H1 (cell line): ENCODE data around the gene CCP110. TPM values are rescaled to one million over a fixed set of nuclear protein-coding genes. Genes with fewer than 3 reads are reported as not detected.

ENCODE experiments used
- CTCF ChIA-PET: fragments of 300-600 bp; sonication (Branson Sonifier 250); formaldehyde crosslinking; loops from one replicate; lab custom pipeline; 2021; ENCODE audit not compliant: partially characterized antibody; lab: Charles Lee
- POLR2A ChIA-PET: fragments of 300-600 bp; sonication (Branson Sonifier 250); formaldehyde crosslinking; loops from one replicate; lab custom pipeline; 2021; ENCODE audit warnings: inconsistent platforms; ENCODE audit not compliant: partially characterized antibody; lab: Charles Lee
- DNase-seq, 2 experiments: peaks; one replicate each; pipeline versions ENCODE4 v3.0.0 to v3.0.0-alpha.2; 2010 to 2022; ENCODE audit warnings: low spot score in 2 of 2, low read depth in 1 of 2, mixed read lengths in 1 of 2
- FAIRE-seq: peaks from 2 replicates; lab custom pipeline; 2011; peaks lifted over from hg19 to GRCh38; lab: Jason Lieb, UNC
- H2AFZ ChIP-seq: 2 replicates; pipeline ENCODE4 v1.8.1; 2012; ENCODE audit warnings: low read length, inconsistent platforms
- H2AK5ac ChIP-seq: 2 replicates; pipeline ENCODE4 v1.6.1; 2013; ENCODE audit warnings: low read depth, low read length
- H2BK120ac ChIP-seq: replicated peaks from 2 replicates; pipeline ENCODE3; 2013; ENCODE audit warnings: low read depth, low read length, inconsistent platforms
- H2BK12ac ChIP-seq: 2 replicates; pipeline ENCODE4 v1.6.1; 2013; ENCODE audit warnings: low read depth, low read length
- H2BK15ac ChIP-seq: 2 replicates; pipeline ENCODE4 v1.6.1; 2013; ENCODE audit warnings: low read length
- H2BK20ac ChIP-seq: 2 replicates; pipeline ENCODE4 v1.6.1; 2013; ENCODE audit warnings: low read length
- H2BK5ac ChIP-seq: 2 replicates; pipeline ENCODE4 v1.6.1; 2013; ENCODE audit warnings: low read depth, low read length
- H3K14ac ChIP-seq: 2 replicates; pipeline ENCODE4 v1.6.1; 2013; ENCODE audit warnings: inconsistent platforms; ENCODE audit not compliant: insufficient read length
- H3K18ac ChIP-seq: 2 replicates; pipeline ENCODE4 v1.6.1; 2013; ENCODE audit warnings: low read length; ENCODE audit errors: extremely low read depth
- H3K23ac ChIP-seq: 2 replicates; pipeline ENCODE4 v1.6.1; 2013; ENCODE audit warnings: inconsistent platforms; ENCODE audit not compliant: insufficient read length
- H3K23me2 ChIP-seq: 2 replicates; pipeline ENCODE4 v1.6.1; 2013; ENCODE audit warnings: low read depth, low read length
- H3K27ac ChIP-seq: 2 replicates; pipeline ENCODE4 v1.6.1; 2011; ENCODE audit warnings: low read depth, low read length, inconsistent platforms
- H3K27me3 ChIP-seq, 4 experiments: replicated peaks in 1 of 4; 1 replicate in 1 of 4; 2 replicates in 3 of 4; pipeline versions ENCODE4 v1.6.1 to v1.8.1; 2011 to 2013; ENCODE audit warnings: low read length in 3 of 4, mild to moderate bottlenecking in 3 of 4, inconsistent platforms in 2 of 4, mixed read lengths in 2 of 4, moderate library complexity in 1 of 4; ENCODE audit not compliant: control insufficient read depth in 3 of 4, insufficient read depth in 3 of 4; ENCODE audit errors: extremely low read depth in 1 of 4
- H3K36me3 ChIP-seq, 4 experiments: 2 replicates each; pipeline versions ENCODE4 v1.6.1 to v1.8.1; 2011 to 2013; ENCODE audit warnings: mild to moderate bottlenecking in 4 of 4, low read length in 3 of 4, moderate library complexity in 2 of 4, control low read depth in 1 of 4, inconsistent platforms in 1 of 4; ENCODE audit not compliant: insufficient read depth in 4 of 4, control insufficient read depth in 2 of 4
- H3K4ac ChIP-seq: replicated peaks from 2 replicates; pipeline ENCODE3; 2013; ENCODE audit warnings: low read length, low read depth, mixed read lengths, inconsistent platforms; ENCODE audit not compliant: insufficient read length
- H3K4me1 ChIP-seq, 4 experiments: replicated peaks in 1 of 4; 1 replicate in 1 of 4; 2 replicates in 3 of 4; pipeline versions ENCODE4 v1.6.1 to v1.8.1; 2011 to 2013; ENCODE audit warnings: low read length in 3 of 4, inconsistent platforms in 2 of 4, mixed read lengths in 1 of 4; ENCODE audit not compliant: insufficient read depth in 4 of 4, control insufficient read depth in 3 of 4
- H3K4me2 ChIP-seq, 2 experiments: 2 replicates each; pipeline versions ENCODE4 v1.6.1 to v1.8.1; 2011 to 2013; ENCODE audit warnings: low read depth in 2 of 2, low read length in 2 of 2, control low read depth in 1 of 2, inconsistent platforms in 1 of 2, mild to moderate bottlenecking in 1 of 2; ENCODE audit not compliant: insufficient read depth in 1 of 2
- H3K4me3 ChIP-seq, 4 experiments: fragments of 200-600, 300-600 bp in 1 of 4; sonication (generic), shearing (Covaris generic), sonication (Bioruptor Twin) in 1 of 4; 2 replicates each; pipeline versions ENCODE4 v1.5.1 to v1.8.1; 2011 to 2016; ENCODE audit warnings: low read length in 4 of 4, low read depth in 3 of 4, control low read depth in 2 of 4, inconsistent platforms in 2 of 4, mild to moderate bottlenecking in 2 of 4, mixed read lengths in 1 of 4, moderate library complexity in 1 of 4; ENCODE audit not compliant: insufficient read depth in 2 of 4; ENCODE audit errors: extremely low read depth in 1 of 4
- H3K56ac ChIP-seq: replicated peaks from 2 replicates; pipeline ENCODE3; 2013; ENCODE audit warnings: low read depth, mild to moderate bottlenecking, mixed read lengths, low read length, inconsistent platforms; ENCODE audit not compliant: insufficient read length
- H3K79me1 ChIP-seq: 2 replicates; pipeline ENCODE4 v1.6.1; 2013; ENCODE audit warnings: low read depth, low read length, control low read depth
- H3K79me2 ChIP-seq, 2 experiments: 2 replicates each; pipeline versions ENCODE4 v1.6.1 to v1.8.1; 2012 to 2013; ENCODE audit warnings: low read length in 2 of 2, mild to moderate bottlenecking in 2 of 2, inconsistent platforms in 1 of 2; ENCODE audit not compliant: insufficient read depth in 2 of 2, control insufficient read depth in 1 of 2
- H3K9ac ChIP-seq, 4 experiments: replicated peaks in 1 of 4; 1 replicate in 1 of 4; 2 replicates in 3 of 4; pipeline versions ENCODE4 v1.6.1 to v1.8.1; 2011 to 2013; ENCODE audit warnings: low read depth in 3 of 4, low read length in 3 of 4, control low read depth in 2 of 4, mild to moderate bottlenecking in 2 of 4, moderate library complexity in 2 of 4, inconsistent platforms in 1 of 4; ENCODE audit errors: extremely low read depth in 1 of 4
- H3K9me3 ChIP-seq, 2 experiments: 2 replicates each; pipeline versions ENCODE4 v1.6.1 to v1.8.1; 2012 to 2013; ENCODE audit warnings: mild to moderate bottlenecking in 2 of 2, moderate library complexity in 2 of 2, control low read depth in 1 of 2, inconsistent platforms in 1 of 2, low read depth in 1 of 2, low read length in 1 of 2, mixed read lengths in 1 of 2; ENCODE audit not compliant: insufficient read depth in 2 of 2
- H4K20me1 ChIP-seq, 2 experiments: replicated peaks in 1 of 2; 2 replicates each; pipeline versions ENCODE3 to v1.8.1; 2011 to 2013; ENCODE audit warnings: inconsistent platforms in 2 of 2, low read length in 2 of 2, mild to moderate bottlenecking in 1 of 2; ENCODE audit not compliant: insufficient read depth in 2 of 2, control insufficient read depth in 1 of 2
- H4K5ac ChIP-seq: 2 replicates; pipeline ENCODE4 v1.6.1; 2013; ENCODE audit warnings: low read length, low read depth, mixed read lengths, inconsistent platforms; ENCODE audit not compliant: insufficient read length
- H4K8ac ChIP-seq: 2 replicates; pipeline ENCODE4 v1.8.0; 2013; ENCODE audit warnings: mild to moderate bottlenecking, moderate library complexity, low read length, inconsistent platforms; ENCODE audit not compliant: insufficient read depth; ENCODE audit errors: extremely low read depth
- H4K91ac ChIP-seq: replicated peaks from 2 replicates; pipeline ENCODE3; 2013; ENCODE audit warnings: low read length, mixed read lengths, inconsistent platforms; ENCODE audit not compliant: insufficient read length
- BCL11A ChIP-seq, 2 experiments: IDR thresholded peaks; one replicate each; pipeline ENCODE4 v1.6.1; 2011; ENCODE audit warnings: low read depth in 2 of 2, low read length in 2 of 2, mild to moderate bottlenecking in 2 of 2
- BRCA1 ChIP-seq: IDR thresholded peaks from 2 replicates; pipeline ENCODE4 v1.6.1; 2012; ENCODE audit warnings: low read depth, low read length, improper control_type of control experiment
- CHD2 ChIP-seq: IDR thresholded peaks from 2 replicates; pipeline ENCODE4 v1.6.1; 2012; ENCODE audit warnings: low read length, improper control_type of control experiment
- EGR1 ChIP-seq: IDR thresholded peaks from 2 replicates; pipeline ENCODE4 v1.6.1; 2011; ENCODE audit warnings: low read depth, low read length, borderline replicate concordance
- GABPA ChIP-seq: IDR thresholded peaks from 2 replicates; pipeline ENCODE4 v1.6.1; 2011; ENCODE audit warnings: mild to moderate bottlenecking, low read length, moderate library complexity, borderline replicate concordance; ENCODE audit not compliant: insufficient read depth
- KDM4A ChIP-seq: IDR thresholded peaks from one replicate; pipeline ENCODE4 v1.7.1; 2012; ENCODE audit warnings: low read depth, mild to moderate bottlenecking, moderate library complexity, low read length, inconsistent platforms; ENCODE audit not compliant: severe bottlenecking
- KDM5A ChIP-seq: fragments of 200-600 bp; IDR thresholded peaks from 2 replicates; pipeline ENCODE4 v1.7.1; 2012; ENCODE audit warnings: mild to moderate bottlenecking, low read length, inconsistent platforms, mixed read lengths
- YY1 ChIP-seq: IDR thresholded peaks from 2 replicates; pipeline ENCODE4 v1.6.1; 2011; ENCODE audit warnings: low read depth, mild to moderate bottlenecking, low read length
- WGBS, 2 experiments: shearing (Covaris generic) in 1 of 2; methylation state at CpG; one replicate each; pipeline versions ENCODE4 v1.1.6 to v1.1.7; 2013 to 2015; ENCODE audit warnings: low lambda C conversion rate in 2 of 2, mixed read lengths in 2 of 2, inconsistent platforms in 1 of 2, low coverage in 1 of 2, missing lambda C conversion rate in 1 of 2; ENCODE audit not compliant: insufficient replicate concordance in 2 of 2, insufficient coverage in 1 of 2, insufficient read length in 1 of 2; ENCODE audit errors: extremely low coverage in 1 of 2, missing lambda C conversion rate in 1 of 2; 5-methylcytosine and 5-hydroxymethylcytosine counted together
- polyA plus RNA-seq, 7 experiments: library from polyadenylated mRNA; depleted of rRNA in 3 of 7; stranded (reverse) in 5 of 7; unstranded in 2 of 7; fragments of >200 nt in 5 of 7; fragments of 200-250 nt in 2 of 7; gene quantifications; 1 replicate in 5 of 7; 2 replicates in 1 of 7; 4 replicates in 1 of 7; pipeline versions ENCODE4 v1.2.1 to v1.2.3, GENCODE V29; 2011 to 2013; ENCODE audit warnings: missing spikeins in 2 of 7, mixed read lengths in 2 of 7
- total RNA-seq: library from RNA; stranded (reverse); fragmentation: NEBNext Ultra II Directional; extraction: Animal tissue kit (Norgen Biotek cat#: 25700); gene quantifications from 2 replicates; pipeline ENCODE4 v1.2.1, GENCODE V29; 2021

CCP110 gene
- total and polyA plus RNA-seq, 2 of the 8 experiments (the other 6 are each of a cell fraction or from before 2014, with no cell fraction given): 3.2 to 19.8 TPM

GRCh38 chr16:19515757-19516156 lies 8.0 kb upstream of the CCP110 start:
- H4K20me1 ChIP-seq: peaks cover 2 to 5% of the 10 kb centered on the region in 2 experiments
- H2AK5ac ChIP-seq: no peak overlapping the region
- TF ChIP-seq EGR1: no peak
- TF ChIP-seq YY1: no peak
- TF ChIP-seq BRCA1: no peak
- no peak for TF ChIP-seq KDM5A
- no peak for TF ChIP-seq GABPA
- no peak for TF ChIP-seq BCL11A (IDR thresholded peaks at IDR 0.05; ENCODE audit: low read depth in 2 of 2, low read length in 2 of 2)
- TF ChIP-seq KDM4A: no peak
- no peak for TF ChIP-seq CHD2
- H3K23ac ChIP-seq: no peak overlapping the region
- no peak overlapping the region for H3K4me3 ChIP-seq
- FAIRE-seq (no peak), DNase-seq (no peak)
- H3K56ac ChIP-seq: no peak overlapping the region
- H3K9me3 ChIP-seq: no peaks in the 10 kb centered on the region
- H2BK12ac ChIP-seq: no peak overlapping the region
- POLR2A ChIA-PET: interaction anchor here (1.1 to 1.9 kb wide), 2 partner anchors 9 to 40 kb away, joined by 3 to 4 read pairs; partner anchors contain the start of gene VPS35L
- peaks cover 0 to 44% of the 10 kb centered on the region in 2 experiments; a peak in 3 of 4 replicates for H3K79me2 ChIP-seq
- H3K14ac ChIP-seq: no peak overlapping the region
- no peak overlapping the region for H4K8ac ChIP-seq
- no peak overlapping the region for H3K9ac ChIP-seq
- no peak overlapping the region for H2BK5ac ChIP-seq
- no peak overlapping the region for H2BK120ac ChIP-seq
- H3K79me1 ChIP-seq: no peaks in the 10 kb centered on the region; the same call in 1 of the 2 replicates
- H4K5ac ChIP-seq: no peak overlapping the region
- CTCF ChIA-PET: interaction anchor here (0.9 to 1.3 kb wide), 2 partner anchors 13 to 125 kb away, joined by 3 read pairs; no protein-coding TSS in a partner anchor
- H2BK20ac ChIP-seq: no peak overlapping the region
- H2BK15ac ChIP-seq: no peak overlapping the region
- no peaks in the 10 kb centered on the region for H3K23me2 ChIP-seq
- H3K4me1 ChIP-seq: peaks cover 0 to 2% (median 0%) of the 10 kb centered on the region in 4 experiments; a peak in 1 of 7 replicates
- H3K36me3 ChIP-seq: peaks cover 1 to 36% (median 14%) of the 10 kb centered on the region in 4 experiments; a peak in 6 of 8 replicates
- no peak overlapping the region for H3K27ac ChIP-seq
- no peak overlapping the region for H4K91ac ChIP-seq
- H3K4ac ChIP-seq: no peak overlapping the region
- 89% methylated on average over 2 of the region's 2 CpGs; no CpG with 5 or more reads in 1 of the 2 experiments for WGBS, 2 experiments
- H3K18ac ChIP-seq: no peak overlapping the region
- H3K27me3 ChIP-seq: peaks cover 0 to 1% (median 0%) of the 10 kb centered on the region in 4 experiments; a peak in 1 of 7 replicates
- no peak overlapping the region for H2AFZ ChIP-seq
- H3K4me2 ChIP-seq: no peak overlapping the region
